NCI-H146 treated with DMSO at 0.1 percent for 48 hours (cell line): ENCODE results near the gene RND2.
"Not testable (repeated sequence)": the region's sequence is repeated elsewhere in the genome, so short reads cannot be mapped to it uniquely, and the experiment has no call there.

ENCODE experiments used
- DNase-seq: peaks from one replicate; lab custom pipeline; 2025; ENCODE audit not compliant: unreplicated experiment; lab: John Stamatoyannopoulos, UW

Gene RND2

DNA sequence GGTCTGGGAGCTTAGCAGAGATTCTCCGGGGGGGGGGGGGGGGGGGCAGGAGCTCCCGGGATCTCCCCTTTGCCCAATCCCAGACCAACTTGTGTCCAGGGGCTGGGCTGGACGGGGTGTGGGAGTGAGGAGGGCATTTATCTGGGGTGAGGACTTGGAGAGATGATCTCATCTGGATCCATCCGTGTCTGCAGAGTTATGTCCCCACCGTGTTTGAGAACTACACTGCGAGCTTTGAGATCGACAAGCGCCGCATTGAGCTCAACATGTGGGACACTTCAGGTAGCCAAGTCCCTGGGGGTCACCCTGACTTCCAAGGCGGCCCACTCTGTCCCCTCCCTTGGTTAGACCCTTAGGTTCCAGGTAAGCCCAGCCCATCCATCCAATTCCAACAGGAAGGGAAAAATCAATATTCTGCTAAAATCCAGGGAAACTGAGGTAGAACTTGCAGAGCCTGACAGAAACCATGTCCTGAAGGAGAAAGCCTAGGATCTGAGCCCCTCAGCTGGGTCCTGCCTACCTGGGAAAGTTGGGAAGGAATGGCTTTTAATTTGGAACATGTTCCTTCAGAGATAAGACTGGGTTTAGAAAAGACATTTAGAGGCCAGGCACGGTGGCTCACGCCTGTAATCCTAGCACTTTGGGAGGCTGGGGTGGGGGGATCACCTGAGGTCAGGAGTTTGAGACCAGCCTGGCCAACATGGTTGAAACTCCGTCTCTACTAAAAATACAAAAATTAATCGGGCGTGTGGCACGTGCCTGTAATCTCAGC lies 921 bp downstream of the RND2 start:
- no peak for DNase-seq

DNA sequence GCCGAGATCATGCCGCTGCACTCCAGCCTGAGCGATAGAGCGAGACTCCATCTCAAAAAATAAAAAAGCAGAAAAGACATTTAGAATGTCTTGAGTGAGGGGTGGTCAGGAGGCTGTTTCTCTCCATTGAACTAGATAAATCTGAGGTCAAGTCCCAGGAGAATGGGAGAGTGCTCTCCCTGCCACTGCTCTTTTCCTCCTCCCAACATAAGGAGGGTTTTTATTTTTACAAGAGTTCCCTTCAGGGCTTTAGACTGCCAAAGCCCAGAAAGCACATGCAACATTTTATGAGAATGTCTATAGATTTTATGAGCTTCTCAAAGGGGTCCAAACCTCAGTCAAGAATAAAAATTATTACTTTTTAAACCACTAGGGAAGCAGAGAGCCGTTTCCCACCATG lies 1.6 kb downstream of the RND2 start:
- DNase-seq: no peak

DNA sequence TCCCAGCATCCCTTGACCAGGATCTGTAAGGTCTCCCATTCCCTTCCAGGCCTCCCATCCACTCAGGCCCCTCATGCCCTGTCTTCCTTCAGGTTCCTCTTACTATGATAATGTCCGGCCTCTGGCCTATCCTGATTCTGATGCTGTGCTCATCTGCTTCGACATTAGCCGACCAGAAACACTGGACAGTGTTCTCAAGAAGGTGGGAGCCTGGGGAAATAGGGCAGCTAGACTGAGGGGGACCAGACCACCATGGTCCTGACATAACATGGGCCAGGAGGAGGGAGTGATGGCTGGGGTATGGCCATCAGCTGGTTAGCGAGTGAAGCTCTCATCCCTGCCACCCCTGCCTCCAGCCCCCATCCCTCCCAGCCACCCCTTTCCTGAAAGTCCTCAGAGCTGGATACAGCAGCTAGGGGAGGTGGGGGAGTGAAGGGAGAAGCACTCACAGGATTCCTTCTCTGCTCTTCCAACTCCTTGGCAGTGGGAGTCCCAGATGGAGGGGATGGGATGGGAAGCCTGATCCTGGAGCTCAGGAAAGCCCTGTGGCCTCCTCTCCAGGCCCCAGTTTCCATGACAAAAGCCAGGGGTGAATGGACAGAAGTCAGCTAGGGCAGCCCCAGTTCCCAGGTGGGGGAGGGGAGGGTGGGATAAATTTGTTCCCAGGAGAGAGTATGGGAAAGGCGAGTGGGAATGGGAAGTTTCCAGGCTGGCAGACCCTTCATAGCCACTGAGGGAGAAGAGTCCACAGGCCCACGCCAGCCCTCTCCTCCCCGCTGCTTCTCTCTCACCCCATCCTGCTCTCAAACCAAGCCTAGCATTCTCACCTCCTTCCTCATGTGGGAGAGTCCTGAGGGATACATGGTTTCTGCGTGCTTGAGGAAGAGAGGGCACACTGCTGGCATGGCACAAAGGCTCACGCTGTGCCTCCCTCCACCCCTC lies 2.3 kb downstream of the RND2 start:
- DNase-seq: no peak

DNA sequence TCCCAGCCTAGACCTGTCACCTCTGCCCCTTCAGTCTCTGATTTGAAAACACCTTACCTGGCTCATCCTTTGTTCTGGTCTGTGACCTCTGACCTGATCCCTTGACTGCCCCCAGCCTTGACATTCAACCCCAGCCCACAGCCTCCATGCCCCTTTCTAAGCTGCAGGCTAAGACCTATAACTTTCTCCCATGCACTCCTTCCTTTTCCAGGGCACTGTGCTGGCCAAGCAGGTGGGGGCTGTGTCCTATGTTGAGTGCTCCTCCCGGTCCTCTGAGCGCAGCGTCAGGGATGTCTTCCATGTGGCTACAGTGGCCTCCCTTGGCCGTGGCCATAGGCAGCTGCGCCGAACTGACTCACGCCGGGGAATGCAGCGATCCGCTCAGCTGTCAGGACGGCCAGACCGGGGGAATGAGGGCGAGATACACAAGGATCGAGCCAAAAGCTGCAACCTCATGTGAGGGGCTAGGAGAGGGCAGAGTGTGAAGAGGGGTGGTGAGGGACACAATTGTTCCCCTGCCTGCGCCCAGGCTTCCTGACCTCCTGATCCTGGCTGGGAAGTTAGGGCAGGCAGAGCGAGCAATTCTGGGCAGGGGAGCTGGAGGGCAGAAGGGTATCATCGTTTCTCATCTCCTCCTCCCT lies 3.3 kb downstream of the RND2 start:
- DNase-seq: no peak

DNA sequence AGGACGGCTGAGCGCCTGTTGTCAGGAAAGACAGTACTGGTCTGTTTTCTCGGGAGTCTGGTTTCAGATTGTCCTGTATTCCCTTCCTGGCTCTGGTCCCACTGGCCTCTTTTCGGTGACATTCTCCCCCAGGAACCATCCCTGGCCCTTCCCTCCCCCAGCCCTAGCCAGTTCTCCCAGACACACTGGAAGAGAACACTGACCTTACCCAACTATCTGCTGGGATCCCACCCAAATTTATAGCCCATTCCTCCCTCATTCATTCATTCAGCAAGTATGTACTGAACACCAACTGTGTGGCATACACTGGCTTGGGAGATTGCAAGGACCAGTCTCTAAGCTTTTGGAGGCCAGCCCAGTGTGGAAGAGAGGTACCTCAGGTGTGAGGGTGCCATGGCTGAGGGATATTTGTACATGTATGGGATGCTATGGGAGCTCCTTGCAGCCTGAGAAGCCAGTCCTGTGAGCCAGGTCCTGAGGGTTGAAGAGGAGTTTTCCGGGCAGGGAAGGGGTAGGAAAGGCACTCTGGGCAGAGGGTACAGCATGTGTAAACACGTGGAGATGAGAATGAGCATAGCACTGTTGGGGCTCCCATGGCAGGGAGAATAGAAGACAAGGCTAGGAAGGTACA lies 5.2 kb downstream of the RND2 start:
- DNase-seq: no peak

DNA sequence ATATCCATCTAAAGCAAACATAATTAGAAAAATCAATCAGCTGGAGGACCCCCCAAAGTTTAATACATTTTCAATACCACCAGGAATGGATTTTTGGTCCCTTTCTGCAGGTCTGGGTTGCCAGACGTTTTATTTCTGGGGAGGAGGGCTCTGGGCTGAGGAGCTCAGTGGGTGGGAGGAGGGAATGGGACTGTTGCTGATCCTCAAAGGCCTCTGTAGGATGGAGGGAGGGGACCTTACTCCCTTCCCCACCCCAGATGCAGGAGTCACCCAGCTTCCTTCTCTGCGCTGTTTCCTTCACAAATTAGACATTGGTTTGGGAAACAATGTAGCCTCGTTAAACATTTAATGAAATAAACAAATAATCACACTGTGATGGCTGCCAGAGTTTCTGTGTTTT lies 6.6 kb downstream of the RND2 start:
- no peak for DNase-seq

DNA sequence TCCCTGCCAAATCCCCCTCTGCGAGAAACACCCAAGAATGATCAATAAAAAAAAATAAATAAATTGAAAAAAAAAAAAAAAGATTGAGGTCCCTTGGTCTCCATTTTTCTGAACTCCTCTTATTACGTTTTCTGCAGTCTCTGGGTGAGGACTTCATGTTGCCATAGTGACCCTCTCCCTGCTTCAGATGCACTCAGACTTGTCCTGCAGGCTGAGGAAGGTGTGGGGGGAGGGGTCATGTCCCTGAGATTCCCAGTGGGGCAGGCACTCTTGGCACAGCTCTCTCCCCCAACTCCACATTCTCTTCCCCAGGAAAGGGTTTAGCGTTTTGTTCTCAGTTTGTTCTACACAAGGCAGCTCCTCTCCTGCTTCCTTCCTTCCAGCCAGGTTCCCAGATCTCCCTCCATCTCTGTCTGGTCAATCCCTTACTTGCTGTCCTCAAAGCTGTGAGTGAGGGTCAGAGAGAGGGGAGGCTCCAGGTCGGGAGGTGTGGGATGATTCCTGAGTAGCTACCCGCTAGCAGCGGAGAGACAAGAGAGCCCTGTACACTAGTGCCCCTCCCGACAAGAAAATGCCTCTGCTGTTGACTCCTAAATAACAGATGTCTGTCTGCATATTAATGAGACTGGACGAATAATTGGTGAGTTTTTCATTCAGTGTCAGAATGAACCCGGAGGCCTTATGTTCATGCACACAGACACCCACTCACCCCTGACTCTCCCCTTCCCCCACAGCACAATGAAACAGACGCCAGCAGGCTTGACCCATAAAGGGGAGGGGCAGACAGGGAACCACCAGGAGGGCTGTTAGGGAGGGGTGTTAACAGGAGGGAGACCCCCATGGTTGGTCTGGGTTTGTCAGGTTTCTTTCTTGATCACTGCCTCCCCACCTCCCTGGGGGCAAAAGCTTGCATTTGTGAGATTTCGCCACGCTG lies 9.2 kb downstream of the RND2 start:
- DNase-seq: no peak

DNA sequence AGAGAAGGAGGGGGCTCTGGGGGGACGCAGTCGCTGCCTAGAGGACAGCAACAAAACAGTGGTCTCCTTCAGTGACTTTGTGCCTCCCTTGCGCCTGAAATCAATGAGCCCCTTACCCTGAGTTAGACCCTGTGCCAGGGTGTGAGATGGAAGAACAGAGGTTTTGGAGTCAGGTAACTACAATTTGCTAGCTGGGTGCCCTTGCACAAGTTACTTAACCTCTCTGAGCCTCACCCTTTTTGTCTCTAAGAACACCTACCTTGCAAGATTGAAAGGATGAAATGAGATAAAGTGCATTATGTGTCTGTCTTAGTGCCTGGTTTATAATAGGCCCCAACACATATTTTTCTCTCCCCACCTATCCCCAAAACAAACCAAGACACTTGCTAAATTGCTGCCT lies 9.9 kb downstream of the RND2 start:
- no peak for DNase-seq

DNA sequence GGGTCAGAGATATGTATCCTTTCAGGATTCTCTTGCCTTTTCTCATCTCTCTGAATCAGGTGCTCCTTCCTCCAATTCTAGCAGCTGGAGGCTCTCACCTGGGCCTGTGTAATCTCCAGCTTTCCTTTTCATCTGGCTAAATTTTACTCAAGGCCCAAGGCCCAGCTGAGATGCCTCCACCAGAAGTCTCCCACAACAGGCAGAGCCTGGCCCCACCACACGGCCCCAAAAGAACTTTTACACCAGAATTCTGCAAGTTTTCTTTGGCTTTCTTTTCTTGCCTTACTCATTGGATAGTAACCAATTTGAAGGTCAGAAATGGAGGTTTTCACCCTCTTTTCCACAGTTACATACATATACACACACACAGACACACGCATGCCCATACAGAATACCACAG lies 14.6 kb downstream of the RND2 start:
- no peak for DNase-seq

DNA sequence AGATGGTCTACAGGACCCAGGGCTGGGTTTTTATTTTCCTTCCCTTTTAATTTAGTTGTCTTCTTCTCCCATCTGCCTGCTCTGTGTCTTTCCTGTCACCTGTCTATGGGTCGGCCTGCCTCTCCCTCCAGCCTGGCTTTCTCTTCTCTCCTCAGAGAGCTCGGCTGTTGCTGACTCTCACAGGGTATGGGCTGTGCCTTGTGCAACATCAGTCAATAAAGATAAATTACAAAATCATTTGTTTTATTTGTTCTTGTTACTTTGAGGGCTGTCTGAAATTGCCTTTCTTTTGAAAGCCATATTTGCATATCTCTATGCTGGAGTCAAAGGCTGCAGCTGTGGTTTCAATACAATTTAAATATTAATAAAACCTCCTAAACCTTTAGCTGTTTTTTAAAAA lies 15.6 kb downstream of the RND2 start:
- no peak for DNase-seq

DNA sequence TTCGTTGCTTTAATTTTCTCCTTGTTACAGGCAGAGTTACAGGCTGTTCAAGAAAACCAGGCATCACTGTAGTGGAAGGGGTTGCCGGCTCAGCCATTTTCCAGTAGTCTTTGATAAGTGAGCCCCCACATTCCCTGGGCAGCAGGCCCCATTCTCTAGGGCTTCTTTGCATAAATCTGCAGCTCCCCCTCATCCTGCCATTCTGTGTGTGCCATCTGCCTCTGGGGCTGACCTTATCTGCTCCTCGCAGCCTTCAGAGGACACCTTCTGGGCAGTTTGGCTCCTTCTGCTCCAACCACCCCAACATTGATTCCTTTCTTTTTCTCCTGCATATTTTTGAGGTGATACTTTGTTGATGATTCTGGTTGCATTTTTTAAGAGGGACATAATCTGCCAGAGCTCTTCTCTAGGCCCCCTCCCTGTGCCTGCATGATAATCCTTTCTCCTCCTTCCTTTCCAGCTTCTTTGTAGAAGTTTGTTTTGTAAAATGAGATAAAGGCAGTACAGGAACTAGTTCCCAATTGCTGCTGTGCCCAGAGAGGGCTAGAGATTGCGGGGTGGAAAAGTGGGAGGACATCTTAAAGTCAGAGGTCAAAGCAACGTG lies 17.1 kb downstream of the RND2 start:
- DNase-seq: no peak

DNA sequence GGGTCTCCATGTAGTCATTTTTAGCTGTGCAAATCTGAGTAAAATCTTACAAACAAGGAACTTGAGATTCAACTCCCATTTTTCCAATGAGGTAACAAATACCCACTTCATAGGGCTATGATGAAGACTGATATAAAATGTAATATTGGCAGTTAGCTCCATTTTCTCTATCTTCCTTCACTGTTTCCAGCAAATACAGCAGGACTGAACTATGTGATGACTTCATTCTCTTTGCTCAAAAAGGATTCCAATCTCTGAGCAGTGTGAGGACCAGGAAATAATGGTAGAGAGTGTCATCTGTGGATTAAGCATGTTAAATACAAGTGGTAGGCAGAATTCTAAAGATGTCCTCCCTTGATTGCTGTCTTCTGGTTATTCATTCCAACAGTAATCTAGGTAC lies 18.3 kb downstream of the RND2 start:
- DNase-seq: no peak

DNA sequence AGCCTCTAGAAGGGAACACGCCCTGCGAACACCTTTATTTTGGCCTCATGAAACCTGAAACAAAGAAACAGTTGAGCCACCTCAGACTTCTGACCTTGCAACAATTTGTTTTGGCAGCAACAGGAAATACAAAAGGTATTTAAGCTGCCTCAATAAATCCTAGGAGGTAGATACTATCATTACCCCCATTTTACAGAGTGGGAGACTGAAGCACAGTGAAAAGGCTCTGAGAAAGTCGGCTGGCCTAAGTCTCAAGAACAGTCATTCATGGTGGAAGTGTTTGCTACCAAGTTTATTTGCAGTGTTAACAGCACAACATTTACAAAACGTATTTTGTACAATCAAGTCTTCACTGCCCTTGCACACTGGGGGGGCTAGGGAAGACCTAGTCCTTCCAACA lies 19.0 kb downstream of the RND2 start:
- no peak for DNase-seq

DNA sequence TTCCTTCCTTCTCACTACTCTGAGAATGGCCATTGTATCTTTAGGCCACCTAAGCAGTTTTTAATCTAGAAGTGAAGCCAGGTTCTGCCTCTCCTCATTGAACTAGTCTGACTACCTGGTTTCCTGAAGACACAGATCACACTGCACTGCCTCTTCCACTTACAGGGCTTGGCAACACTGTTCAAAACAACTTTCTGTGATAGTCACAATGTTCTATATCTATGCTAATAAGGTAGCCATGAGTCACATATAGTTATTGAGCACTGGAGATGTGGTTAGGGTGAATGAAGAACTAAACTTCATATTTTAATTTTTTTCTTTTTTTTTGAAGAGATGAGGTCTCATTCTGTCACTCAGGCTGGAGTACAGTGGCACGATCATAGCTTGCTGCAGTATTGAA lies 26.9 kb downstream of the RND2 start:
- no peak for DNase-seq

DNA sequence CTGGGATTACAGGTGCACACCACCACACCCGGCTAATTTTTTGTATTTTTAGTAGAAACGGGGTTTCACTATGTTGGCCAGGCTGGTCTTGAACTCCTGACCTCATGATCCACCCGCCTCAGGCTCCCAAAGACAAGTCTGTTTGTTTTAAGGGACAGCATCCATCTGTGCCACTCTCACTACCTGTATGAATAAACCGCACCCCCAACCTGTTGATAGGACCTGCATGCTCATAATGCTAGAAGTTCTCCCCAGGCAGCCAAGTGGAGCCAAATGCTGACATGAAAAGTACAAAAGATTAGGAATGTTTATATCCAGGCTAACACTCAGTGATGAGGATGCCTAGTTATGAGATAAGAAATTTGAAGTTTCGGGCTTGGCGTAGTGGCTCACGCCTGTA lies 28.0 kb downstream of the RND2 start:
- not testable (repeated sequence) for DNase-seq

DNA sequence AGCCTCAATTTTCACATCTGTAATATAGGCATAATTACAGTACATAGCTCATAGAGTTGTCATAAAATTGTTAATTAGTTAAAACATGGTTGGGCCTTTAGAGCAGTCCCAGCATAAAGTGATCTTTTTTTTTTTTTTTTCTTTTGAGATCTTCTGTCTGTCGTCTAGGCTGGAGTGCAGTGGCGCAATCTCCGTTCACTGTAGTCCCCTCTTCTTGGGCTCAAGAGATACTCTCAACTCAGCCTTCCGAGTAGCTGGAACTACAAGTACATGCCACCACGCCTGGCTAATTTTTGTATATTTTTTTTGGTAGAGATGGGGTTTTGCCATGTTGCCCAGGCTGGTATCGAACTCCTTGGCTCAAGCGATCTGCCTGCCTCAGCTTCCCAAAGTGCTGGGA lies 31.0 kb downstream of the RND2 start:
- no peak for DNase-seq

DNA sequence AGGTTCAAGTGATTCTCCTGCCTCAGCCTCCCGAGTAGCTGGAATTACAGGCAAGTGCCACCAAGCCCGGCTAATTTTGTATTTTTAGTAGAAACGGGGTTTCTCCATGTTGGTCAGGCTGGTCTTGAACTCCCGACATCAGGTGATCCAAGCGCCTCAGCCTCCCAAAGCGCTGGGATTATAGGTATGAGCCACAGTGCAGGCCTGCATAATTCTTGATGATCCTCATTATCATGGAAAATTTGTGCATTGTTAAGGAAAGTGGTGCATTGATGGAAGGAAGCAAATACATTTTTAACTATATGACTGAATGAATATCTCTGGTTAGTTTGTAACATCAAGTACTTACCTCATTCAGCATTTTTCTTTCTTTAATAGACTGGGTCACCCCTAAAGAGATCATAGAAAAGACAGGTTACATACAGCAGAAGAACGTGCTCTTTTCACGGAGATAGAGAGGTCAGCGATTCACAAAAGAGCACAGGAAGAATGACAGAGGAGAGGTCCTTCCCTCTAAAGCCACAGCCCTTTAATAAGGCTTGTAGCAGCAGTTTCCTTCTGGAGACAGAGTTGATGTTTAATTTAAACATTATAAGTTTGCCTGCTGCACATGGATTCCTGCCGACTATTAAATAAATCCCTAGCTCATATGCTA lies 38.1 kb downstream of the RND2 start:
- DNase-seq: no peak

DNA sequence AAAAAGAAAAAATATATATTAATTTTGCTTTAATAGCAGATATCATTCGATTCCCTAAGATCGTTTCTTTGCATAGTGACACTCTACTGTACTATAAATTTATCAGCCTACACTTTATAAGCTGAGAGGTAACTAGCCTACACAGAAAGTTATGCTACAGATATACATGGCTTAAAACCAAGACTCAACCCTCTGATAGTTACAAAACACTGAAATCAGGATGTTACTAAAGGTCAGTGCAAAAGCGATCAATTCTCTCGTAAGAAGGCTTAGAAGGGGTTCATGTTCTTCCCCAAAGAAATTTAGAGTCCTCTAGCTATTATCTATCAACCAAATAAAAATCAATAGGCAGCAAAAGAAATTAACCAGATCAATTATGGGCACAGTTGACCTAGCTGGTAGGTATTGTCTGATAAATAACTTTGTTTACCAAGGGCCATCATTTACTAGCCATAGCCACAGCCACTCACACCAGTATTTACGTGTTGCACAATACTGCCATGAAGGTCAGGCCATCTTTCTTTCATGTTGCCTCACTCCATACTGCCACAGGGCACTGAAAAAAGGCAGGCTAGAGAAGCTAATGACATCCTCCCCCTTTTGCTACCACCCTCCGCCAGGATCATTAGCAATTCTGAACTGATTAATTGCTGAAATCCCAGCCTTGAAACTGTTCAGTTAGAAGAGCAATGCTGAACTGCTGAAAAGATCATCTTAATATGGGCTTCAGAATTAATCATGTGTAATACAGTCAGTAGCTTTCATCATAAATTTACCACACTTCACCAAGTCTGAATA lies 43.7 kb downstream of the RND2 start:
- DNase-seq: no peak
